ENCODE measurements around the gene PTGER2. TPM values are rescaled to one million over a fixed set of nuclear protein-coding genes. Genes with fewer than 3 reads are reported as not detected.
A peak's percentile ranks its signal among the peaks of the same experiment; 100 is the strongest.

Gene PTGER2
- total RNA-seq, 1 donor from 2014 or later: 0.76 TPM

DNA sequence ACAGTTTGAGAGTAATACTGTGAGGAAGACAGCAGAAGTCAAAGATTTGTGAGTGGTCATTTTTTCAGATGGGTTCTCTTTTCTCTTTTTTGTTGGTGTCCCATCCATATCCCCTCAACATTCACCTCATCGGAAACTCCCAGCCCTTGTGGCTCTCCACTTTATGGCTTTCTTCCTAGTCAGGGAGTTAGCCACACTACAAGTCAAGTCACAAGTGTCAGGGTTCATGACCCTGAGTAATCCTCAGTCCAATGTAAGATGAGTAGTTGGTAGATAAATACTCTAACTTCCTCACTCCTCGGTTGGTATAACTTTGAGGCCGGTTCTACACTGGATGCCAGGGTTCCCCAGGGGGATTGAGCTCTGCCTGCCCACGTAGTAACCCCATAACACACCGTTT lies 41.4 kb downstream of the PTGER2 start:
- ATAC-seq (no peak), DNase-seq (ENCODE audit: missing footprints) (no peak)
- intact Hi-C loops (cut with DNase I): no loop called here

GRCh38 chr14:52356025-52356424 lies 41.9 kb downstream of the PTGER2 start:
- intact Hi-C loops (cut with DNase I): no loop called here
- no peak for DNase-seq (ENCODE audit: missing footprints)
- ATAC-seq: no peak

GRCh38 chr14:52360831-52361230 lies 46.7 kb downstream of the PTGER2 start:
- DNase-seq (ENCODE audit: missing footprints) (no peak), ATAC-seq (peak; percentile 37)
- intact Hi-C loops (cut with DNase I): no loop called here

DNA sequence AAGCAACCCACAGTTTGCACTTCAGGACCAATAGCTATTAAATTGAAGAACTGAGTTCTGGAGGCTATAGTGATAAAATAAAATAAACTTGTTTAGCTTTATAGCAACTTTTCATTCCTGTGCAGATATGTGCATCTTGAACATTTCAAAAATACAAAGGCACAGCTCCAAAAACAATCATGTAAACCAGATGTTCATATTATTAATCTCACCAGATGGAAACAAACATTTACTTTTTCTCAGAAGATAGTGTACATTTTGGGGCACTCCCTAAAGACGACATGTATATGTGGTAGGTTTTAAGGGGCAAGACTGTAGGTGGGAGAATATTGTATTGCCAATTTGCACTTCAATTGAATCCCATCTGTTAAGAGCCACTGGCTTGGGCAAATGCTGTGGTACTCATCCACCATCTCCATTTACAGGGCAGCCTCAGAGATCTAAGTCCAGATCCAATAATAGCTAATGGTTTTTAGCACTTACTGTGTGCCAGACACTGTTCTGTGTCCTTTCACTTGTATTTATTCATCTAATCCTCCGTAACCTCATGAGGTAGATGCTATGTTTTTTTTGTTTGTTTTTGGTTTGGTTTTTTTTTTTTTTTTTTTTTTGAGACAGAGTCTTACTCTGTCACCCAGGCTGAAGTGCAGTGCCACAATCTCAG lies 49.1 kb downstream of the PTGER2 start:
- intact Hi-C loops (cut with DNase I): no loop called here
- DNase-seq (ENCODE audit: missing footprints): no peak
- no peak for ATAC-seq

DNA sequence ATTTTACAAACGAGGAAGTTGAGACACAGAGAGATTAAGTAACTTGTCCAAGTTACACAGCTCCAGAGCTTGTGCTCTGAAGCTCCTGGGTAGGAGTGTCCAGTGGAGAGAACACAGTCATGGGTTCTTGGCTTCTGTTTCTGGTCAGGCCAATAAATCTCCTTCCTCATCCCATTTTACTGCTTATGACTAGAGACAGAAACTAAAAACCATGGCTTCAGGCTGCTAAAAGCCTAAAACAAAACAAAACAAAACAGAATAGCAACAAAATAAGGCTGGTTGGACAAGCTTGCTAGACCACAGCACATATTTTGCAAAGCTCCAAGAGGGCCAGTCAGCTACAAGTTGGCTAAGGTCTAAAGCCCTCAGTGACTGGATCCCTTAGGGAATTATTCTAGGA lies 49.8 kb downstream of the PTGER2 start:
- DNase-seq (ENCODE audit: missing footprints) (no peak), ATAC-seq (no peak)
- intact Hi-C loops (cut with DNase I): no loop called here

- DNase-seq (ENCODE audit: missing footprints): no peak
- intact Hi-C loops (cut with DNase I): no loop called here
- ATAC-seq: no peak
Measured at GRCh38 chr14:52365071-52365470, 51.0 kb downstream of the PTGER2 start.

DNA sequence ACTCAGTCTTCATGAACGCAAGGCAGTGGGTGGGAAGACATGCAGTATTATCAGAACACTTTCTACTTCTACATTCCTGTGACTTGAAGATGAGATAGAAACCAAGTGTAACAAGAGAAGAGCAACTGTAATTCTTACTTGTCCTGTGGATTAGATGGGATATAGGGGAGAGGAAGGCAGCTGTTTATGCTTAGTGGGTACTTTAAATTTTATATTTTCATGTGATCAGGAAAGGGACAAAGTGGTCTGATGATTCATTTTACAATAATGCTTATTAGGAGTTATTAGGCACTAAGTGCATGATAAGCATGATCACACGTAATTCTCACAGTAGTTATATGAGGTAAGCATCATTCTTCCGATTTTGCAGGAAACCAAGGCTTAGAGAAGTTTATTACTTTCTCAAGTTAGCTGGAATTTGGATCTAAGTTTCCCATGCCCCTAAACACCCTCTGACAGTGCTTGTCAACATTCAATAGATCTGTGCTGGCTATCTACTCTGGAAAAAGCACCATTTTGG lies 52.7 kb downstream of the PTGER2 start:
- ATAC-seq: no peak
- intact Hi-C loops (cut with DNase I): no loop called here
- no peak for DNase-seq (ENCODE audit: missing footprints)

- peak; percentile 56 for DNase-seq (ENCODE audit: missing footprints)
- intact Hi-C loops (cut with DNase I): no loop called here
- no peak for ATAC-seq
Measured at GRCh38 chr14:52369305-52369801, 55.2 kb downstream of the PTGER2 start.

- DNase-seq (ENCODE audit: missing footprints): no peak
- no peak for ATAC-seq
- intact Hi-C loops (cut with DNase I): no loop called here
Measured at GRCh38 chr14:52370406-52370935, 56.4 kb downstream of the PTGER2 start.

- intact Hi-C loops (cut with DNase I): no loop called here
- DNase-seq (ENCODE audit: missing footprints): no peak
- no peak for ATAC-seq
Measured at GRCh38 chr14:52377940-52378339, 63.8 kb downstream of the PTGER2 start.

Other genes with a start within 250 kb of the PTGER2 start
- gene NID2, start 245.3 kb upstream of the PTGER2 start, total RNA-seq: 41.8 TPM
- gene PTGDR, start 46.6 kb upstream of the PTGER2 start, total RNA-seq: 0.89 TPM
- 3.4 TPM for gene TXNDC16, start 238.2 kb downstream of the PTGER2 start, total RNA-seq
- 0.51 TPM for gene GPR137C, start 238.5 kb downstream of the PTGER2 start, total RNA-seq